Lower lobe of right lung (tissue), 2 donors: ENCODE data around the gene LRP8. TPM values are rescaled to one million over a fixed set of nuclear protein-coding genes. Genes with fewer than 3 reads are reported as not detected.
"Not testable (repeated sequence)": the region's sequence is repeated elsewhere in the genome, so short reads cannot be mapped to it uniquely, and the experiment has no call there.

Experiments used
- ATAC-seq, 2 donors: fragments of 200-7000 bp; cut with Tn5 transposase; one replicate each; pipeline ENCODE4 v1.9.1; 2020 to 2022; ENCODE audit warnings: mild to moderate bottlenecking in 2 of 2, moderate library complexity in 2 of 2
- DNase-seq: peaks from one replicate; pipeline ENCODE4 v3.0.0-alpha.2; 2020
- H3K27ac ChIP-seq: fragments of 200-600 bp; one replicate; pipeline ENCODE4 v1.8.0; 2022
- H3K27me3 ChIP-seq: fragments of 200-600 bp; one replicate; pipeline ENCODE4 v1.8.0; 2022; ENCODE audit warnings: low read depth
- H3K36me3 ChIP-seq: fragments of 200-600 bp; one replicate; pipeline ENCODE4 v1.8.0; 2022; ENCODE audit warnings: mild to moderate bottlenecking
- H3K4me1 ChIP-seq: fragments of 200-600 bp; one replicate; pipeline ENCODE4 v1.8.0; 2022
- H3K4me3 ChIP-seq: fragments of 200-600 bp; one replicate; pipeline ENCODE4 v1.8.0; 2022; ENCODE audit warnings: mild to moderate bottlenecking
- H3K9me3 ChIP-seq: fragments of 200-600 bp; one replicate; pipeline ENCODE4 v1.8.0; 2022
- intact Hi-C: fragments of 100-400 bp; cut with DNase I; formaldehyde crosslinking; loops from one replicate; pipeline ENCODE4 v1.11.0; 2022
- total RNA-seq: library from RNA; stranded (reverse); fragmentation: NEBNext Ultra II Directional; extraction: Animal tissue kit (Norgen Biotek cat#: 25700); gene quantifications from one replicate; pipeline ENCODE4 v1.2.1, GENCODE V29; 2021
- TF ChIP-seq, protein P1 (sequence below): fragments of 200-600 bp; IDR thresholded peaks from one replicate; pipeline ENCODE4 v1.8.0; 2022; ENCODE audit warnings: antibody characterized with exemption, mild to moderate bottlenecking
- donor health status: DM: no; HTN: yes; CAD: no; lungs with severe emphysema.

The LRP8 gene
- total RNA-seq, 1 donor from 2014 or later: 9.2 TPM

DNA sequence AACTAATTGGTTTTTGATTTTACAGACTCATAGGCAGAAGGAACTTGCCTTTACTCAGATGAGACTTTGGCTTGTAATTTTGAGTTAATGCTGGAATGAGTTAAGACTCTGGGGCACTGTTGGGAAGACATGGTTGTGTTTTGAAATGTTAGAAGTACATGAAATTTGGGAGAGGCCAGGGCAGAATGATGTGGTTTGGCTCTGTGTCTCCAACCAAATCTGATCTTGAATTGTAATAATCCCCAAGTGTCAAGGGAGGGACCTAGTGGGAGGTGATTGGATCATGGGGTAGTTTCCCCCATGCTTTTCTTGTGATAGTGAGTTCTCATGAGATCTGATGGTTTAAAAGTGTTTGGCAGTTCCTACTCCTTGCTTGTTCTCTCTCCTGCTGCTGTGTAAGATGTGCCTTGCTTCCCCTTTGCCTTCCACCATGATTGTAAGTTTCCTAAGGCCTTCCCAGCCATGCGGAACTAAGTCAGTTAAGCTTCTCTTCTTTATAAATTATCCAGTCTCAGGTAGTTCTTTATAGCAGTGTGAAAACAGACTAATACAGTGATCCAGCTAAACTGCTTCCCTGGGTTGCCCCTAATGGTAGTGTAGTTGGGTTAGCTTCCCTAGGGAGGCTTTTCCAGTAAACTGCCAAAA, 121.0 kb downstream of the LRP8 start:
- no peak for DNase-seq
- ATAC-seq: no peak
- H3K27ac ChIP-seq: no peak overlapping the region
- peaks cover 95% of the 10 kb centered on the region for H3K36me3 ChIP-seq
- H3K9me3 ChIP-seq: peaks cover 7% of the 10 kb centered on the region
- intact Hi-C loops: no loop called here
- H3K4me3 ChIP-seq: no peak overlapping the region
- no peaks in the 10 kb centered on the region for H3K4me1 ChIP-seq
- H3K27me3 ChIP-seq: no peaks in the 10 kb centered on the region
- TF ChIP-seq, protein P1, sequence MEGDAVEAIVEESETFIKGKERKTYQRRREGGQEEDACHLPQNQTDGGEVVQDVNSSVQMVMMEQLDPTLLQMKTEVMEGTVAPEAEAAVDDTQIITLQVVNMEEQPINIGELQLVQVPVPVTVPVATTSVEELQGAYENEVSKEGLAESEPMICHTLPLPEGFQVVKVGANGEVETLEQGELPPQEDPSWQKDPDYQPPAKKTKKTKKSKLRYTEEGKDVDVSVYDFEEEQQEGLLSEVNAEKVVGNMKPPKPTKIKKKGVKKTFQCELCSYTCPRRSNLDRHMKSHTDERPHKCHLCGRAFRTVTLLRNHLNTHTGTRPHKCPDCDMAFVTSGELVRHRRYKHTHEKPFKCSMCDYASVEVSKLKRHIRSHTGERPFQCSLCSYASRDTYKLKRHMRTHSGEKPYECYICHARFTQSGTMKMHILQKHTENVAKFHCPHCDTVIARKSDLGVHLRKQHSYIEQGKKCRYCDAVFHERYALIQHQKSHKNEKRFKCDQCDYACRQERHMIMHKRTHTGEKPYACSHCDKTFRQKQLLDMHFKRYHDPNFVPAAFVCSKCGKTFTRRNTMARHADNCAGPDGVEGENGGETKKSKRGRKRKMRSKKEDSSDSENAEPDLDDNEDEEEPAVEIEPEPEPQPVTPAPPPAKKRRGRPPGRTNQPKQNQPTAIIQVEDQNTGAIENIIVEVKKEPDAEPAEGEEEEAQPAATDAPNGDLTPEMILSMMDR: no peak

DNA sequence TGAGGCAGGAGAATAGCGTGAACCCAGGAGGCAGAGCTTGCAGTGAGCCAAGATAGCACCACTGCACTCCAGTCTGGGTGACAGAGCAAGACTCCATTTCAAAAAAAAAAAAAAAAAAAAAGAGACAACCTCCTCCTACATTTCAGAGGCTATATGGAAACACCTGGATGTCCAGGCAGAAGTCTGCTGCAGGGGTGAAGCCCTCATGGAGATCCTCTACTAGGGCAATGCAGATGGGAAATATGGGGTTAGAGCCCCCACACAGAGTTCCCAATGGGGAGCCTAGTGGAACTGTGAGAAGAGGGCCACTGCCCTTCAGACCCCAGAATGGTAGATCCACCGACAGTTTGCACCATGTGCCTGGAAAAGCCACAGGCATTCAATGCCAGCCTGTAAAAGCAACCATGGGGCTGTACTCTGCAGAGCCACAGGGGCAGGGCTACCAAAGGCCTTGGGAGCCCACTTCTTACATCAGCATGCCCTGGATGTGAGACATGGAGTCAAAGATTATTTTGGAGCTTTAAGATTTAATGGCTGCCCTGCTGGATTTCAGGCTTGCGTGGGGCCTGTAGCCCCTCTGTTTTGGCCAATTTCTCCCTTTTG, 121.7 kb downstream of the LRP8 start:
- not testable (repeated sequence) for H3K27ac ChIP-seq, H3K9me3 ChIP-seq
- peaks cover 95% of the 10 kb centered on the region for H3K36me3 ChIP-seq

DNA sequence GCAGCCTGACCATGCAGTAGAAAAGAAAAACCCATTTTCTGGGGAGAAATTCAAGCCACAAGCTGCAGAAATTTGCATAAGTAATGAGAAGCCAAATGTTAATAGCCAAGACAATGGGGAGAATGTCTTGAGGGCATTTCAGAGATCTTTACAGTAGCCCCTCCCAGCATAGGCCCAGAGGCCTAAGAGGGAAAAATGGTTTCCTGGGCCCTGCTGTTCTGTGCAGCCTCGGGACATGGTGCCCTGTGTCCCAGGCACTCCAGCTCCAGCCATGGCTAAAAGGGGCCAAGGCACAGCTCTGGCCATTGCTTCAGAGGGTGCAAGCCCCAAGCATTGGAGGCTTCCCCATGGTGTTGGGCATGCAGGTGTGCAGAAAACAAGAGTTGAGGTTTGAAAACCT, 122.4 kb downstream of the LRP8 start:
- H3K4me1 ChIP-seq: not testable (repeated sequence)

More for the DNA sequence above, 121.7 kb downstream of the LRP8 start:
- intact Hi-C loops, ATAC-seq, DNase-seq, H3K4me1 ChIP-seq, H3K4me3 ChIP-seq, H3K27me3 ChIP-seq: not testable (repeated sequence)

DNA sequence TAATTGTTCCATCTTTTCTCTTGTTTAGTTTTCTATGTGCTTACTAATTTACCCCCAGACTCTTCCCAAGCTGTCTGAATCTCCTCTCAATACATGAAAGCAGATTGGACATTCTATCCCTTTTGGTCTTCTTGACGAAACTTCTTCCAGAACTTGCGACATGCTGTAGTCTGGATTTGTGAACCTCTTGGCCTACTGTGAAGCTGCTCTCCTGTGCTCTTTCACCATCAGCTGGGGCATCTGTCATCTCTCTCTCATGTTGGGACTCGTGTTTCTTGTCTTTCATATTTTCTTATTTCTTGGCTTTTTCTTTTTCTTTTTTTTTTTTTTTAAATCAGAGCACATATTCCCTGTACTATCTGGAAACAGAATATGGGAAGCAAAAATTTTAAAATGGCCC, 124.4 kb downstream of the LRP8 start:
- peaks cover 75% of the 10 kb centered on the region for H3K36me3 ChIP-seq
- intact Hi-C loops: no loop called here
- no peak overlapping the region for H3K27ac ChIP-seq
- ATAC-seq (no peak), DNase-seq (no peak)
- no peak overlapping the region for H3K4me3 ChIP-seq
- H3K27me3 ChIP-seq: no peaks in the 10 kb centered on the region
- peaks cover 6% of the 10 kb centered on the region for H3K4me1 ChIP-seq
- TF ChIP-seq, protein P1: no peak
- H3K9me3 ChIP-seq: peaks cover 7% of the 10 kb centered on the region

More for the DNA sequence above, 122.4 kb downstream of the LRP8 start:
- H3K9me3 ChIP-seq, H3K27ac ChIP-seq, intact Hi-C loops, H3K4me3 ChIP-seq, H3K27me3 ChIP-seq, ATAC-seq, DNase-seq: not testable (repeated sequence)
- H3K36me3 ChIP-seq: peaks cover 95% of the 10 kb centered on the region

DNA sequence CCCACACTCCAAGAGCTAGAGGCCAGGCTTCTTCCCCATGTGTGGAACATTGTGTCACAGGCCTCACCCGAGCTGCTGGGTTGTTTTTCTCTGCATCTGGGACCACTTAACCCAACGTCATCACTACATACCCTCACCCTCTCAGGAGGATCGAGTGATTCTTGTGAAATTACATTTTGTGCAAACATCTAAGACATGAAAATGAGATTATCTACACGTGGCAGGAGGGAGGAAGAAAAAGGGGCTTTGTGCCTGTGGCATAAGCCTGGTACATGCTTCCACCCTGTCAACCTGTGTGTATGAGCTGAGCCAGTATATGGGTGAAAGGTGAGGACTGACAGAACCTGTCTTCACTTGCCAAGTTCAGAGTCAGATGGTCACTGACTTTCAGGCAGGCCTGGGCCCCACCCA, 129.6 kb downstream of the LRP8 start:
- intact Hi-C loops: no loop called here
- Histone ChIP-seq H3K27ac (peak overlapping the region; percentile 100), H3K9me3 (no peaks in the 10 kb centered on the region), H3K4me3 (peak overlapping the region; percentile 93), H3K4me1 (peaks cover 34% of the 10 kb centered on the region), H3K36me3 (peaks cover 28% of the 10 kb centered on the region), H3K27me3 (no peaks in the 10 kb centered on the region)
- TF ChIP-seq, protein P1: no peak
- ATAC-seq (no peak), DNase-seq (no peak)

DNA sequence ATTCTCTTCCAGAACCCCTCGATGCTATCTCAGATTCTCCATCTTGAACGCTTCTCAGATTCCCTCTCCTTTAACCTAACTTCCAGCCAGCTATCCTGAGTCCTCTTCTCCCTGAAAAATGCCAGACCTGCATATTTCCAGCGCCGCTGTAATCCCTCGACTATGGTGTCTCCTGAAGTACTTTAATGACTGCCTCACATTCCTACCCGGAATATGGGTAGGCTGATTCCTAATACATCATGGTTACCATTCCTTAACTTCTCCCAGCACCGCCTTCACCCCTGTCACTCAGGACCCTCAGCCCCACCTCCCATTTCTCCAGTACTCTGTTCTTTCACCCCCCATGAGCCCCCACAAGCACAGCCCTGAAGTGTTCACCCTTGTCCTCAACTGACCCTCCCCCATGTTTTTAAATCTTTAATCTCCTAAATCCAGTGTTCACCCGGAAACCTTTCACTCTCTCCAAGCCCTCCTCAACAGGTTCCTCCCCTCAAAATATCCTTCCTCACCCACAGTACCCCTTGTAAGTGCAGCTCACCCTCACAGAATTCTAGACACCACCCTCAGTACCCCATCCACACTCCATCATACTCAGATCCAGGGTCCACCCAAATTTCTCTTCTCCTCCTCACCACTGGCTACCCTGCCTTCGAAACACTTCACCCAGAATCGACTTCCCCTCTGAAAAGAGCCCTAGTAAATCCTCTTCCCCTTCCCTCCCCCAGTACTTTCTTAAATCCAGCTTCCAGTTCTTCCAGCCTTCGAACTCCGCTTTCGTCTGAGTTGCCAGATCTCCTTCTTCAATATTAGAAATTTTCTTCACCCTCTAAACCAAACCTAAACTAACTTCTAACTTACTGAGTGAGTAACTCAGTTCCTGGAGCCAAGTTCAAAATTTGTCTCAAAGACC, 130.3 kb downstream of the LRP8 start:
- intact Hi-C loops: no loop called here
- no peaks in the 10 kb centered on the region for H3K27me3 ChIP-seq
- H3K4me3 ChIP-seq: peak overlapping the region; percentile 93
- peaks cover 34% of the 10 kb centered on the region for H3K4me1 ChIP-seq
- no peak for DNase-seq
- peak overlapping the region; percentile 100 for H3K27ac ChIP-seq
- TF ChIP-seq, protein P1: no peak
- H3K9me3 ChIP-seq: no peaks in the 10 kb centered on the region
- peaks cover 21% of the 10 kb centered on the region for H3K36me3 ChIP-seq
- ATAC-seq: peak; percentile 14 to 44
